ENCODE results near the gene GLT6D1. TPM values are rescaled to one million over a fixed set of nuclear protein-coding genes. Genes with fewer than 3 reads are reported as not detected.

The GLT6D1 gene
- total and polyA plus RNA-seq, 2 donors (not counting 3 experiments of a cell fraction or from before 2014, with no cell fraction given): not detected

GRCh38 chr9:135575995-135576631, 63.2 kb downstream of the GLT6D1 start:
- H3K27ac ChIP-seq (ENCODE audit: insufficient read depth, low read depth, low read length): no peak overlapping the region
- dilution Hi-C loops (cut with MboI; ENCODE audit: extremely low pct_ligation_motif_present, low sequenced_read_pairs) (no loop called here), intact Hi-C loops (cut with micrococcal nuclease) (no loop called here)
- no peaks in the 10 kb centered on the region for H3K9me1 ChIP-seq (replicated peaks; ENCODE audit: control insufficient read depth, extremely low read depth, insufficient read depth, low read length)
- no peaks in the 10 kb centered on the region for H3K9me3 ChIP-seq (replicated peaks; ENCODE audit: control insufficient read depth, insufficient read depth, low read length)
- no peaks in the 10 kb centered on the region for H3K36me3 ChIP-seq (ENCODE audit: control insufficient read depth in 2 of 2, extremely low read depth in 1 of 2, insufficient read depth in 2 of 2, low read length in 2 of 2)
- CTCF ChIA-PET: no interaction called here
- H3K79me2 ChIP-seq (ENCODE audit: control insufficient read depth, insufficient read depth, low read length): no peaks in the 10 kb centered on the region
- no TSS peak for BruUV-seq (replicated peaks)
- POLR2A ChIA-PET: no interaction called here
- no peak overlapping the region for H3K4me2 ChIP-seq (ENCODE audit: insufficient read depth, low read length)
- H2AFZ ChIP-seq (ENCODE audit: low read depth, low read length): no peak overlapping the region
- H3K4me1 ChIP-seq (ENCODE audit: control insufficient read depth, extremely low read depth, insufficient read depth, low read length): no peaks in the 10 kb centered on the region
- H3K4me3 ChIP-seq (replicated peaks in 1 of 3; ENCODE audit: insufficient read depth in 1 of 3, low read depth in 1 of 3, low read length in 3 of 3): no peak overlapping the region
- no peak overlapping the region for H3K9ac ChIP-seq (replicated peaks; ENCODE audit: extremely low read depth, insufficient read depth, low read length)
- H4K20me1 ChIP-seq (replicated peaks; ENCODE audit: control insufficient read depth, extremely low read depth, insufficient read depth, low read length): no peaks in the 10 kb centered on the region
- TF ChIP-seq FOS (IDR thresholded peaks at IDR 0.05; ENCODE audit: borderline replicate concordance, insufficient read depth, low read length) (no peak), GATA2 (IDR thresholded peaks at IDR 0.05; ENCODE audit: insufficient read depth, insufficient read length, low read depth, low read length) (no peak), POLR2AphosphoS5 (IDR thresholded peaks at IDR 0.05; ENCODE audit: insufficient read depth, low read depth, low read length) (no peak), EZH2 (IDR thresholded peaks at IDR 0.05; ENCODE audit: borderline replicate concordance, low read depth, low read length, severe bottlenecking) (no peak), POLR2A (IDR thresholded peaks at IDR 0.05; ENCODE audit: low read depth, low read length) (no peak), CTCF (IDR thresholded peaks at IDR 0.05; ENCODE audit: extremely low read depth in 1 of 2, insufficient read depth in 1 of 2, low read depth in 1 of 2, low read length in 2 of 2) (no peak), JUN (IDR thresholded peaks at IDR 0.05; ENCODE audit: borderline replicate concordance, insufficient read depth, insufficient read length, low read depth) (no peak), MYC (IDR thresholded peaks at IDR 0.05; ENCODE audit: low read depth, low read length) (no peak)
- TF ChIP-seq, protein P1, sequence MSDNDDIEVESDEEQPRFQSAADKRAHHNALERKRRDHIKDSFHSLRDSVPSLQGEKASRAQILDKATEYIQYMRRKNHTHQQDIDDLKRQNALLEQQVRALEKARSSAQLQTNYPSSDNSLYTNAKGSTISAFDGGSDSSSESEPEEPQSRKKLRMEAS (IDR thresholded peaks at IDR 0.05; ENCODE audit: insufficient read depth, insufficient read length): no peak
- FAIRE-seq (no peak), DNase-seq (ENCODE audit: low read depth, low spot score) (no peak)
- no peaks in the 10 kb centered on the region for H3K27me3 ChIP-seq (ENCODE audit: control insufficient read depth in 2 of 2, insufficient read depth in 2 of 2, low read length in 2 of 2)
